ENCODE results near the gene SLC4A3.

SLC4A3 gene

GRCh38 chr2:219631904-219632759 lies 4.7 kb downstream of the SLC4A3 start:
- no peak overlapping the region; the same call in 1 of the 2 replicates for H3K4me3 ChIP-seq (ENCODE audit: low read length)
- H3K9me3 ChIP-seq (ENCODE audit: control insufficient read depth, insufficient read depth, low read length), result no peaks in the 10 kb centered on the region
- H3K4me1 ChIP-seq (ENCODE audit: control insufficient read depth, insufficient read depth, low read length), result peaks cover 4% of the 10 kb centered on the region
- H3K27ac ChIP-seq (ENCODE audit: low read length), result no peak overlapping the region
- H3K36me3 ChIP-seq (ENCODE audit: control insufficient read depth, insufficient read depth, low read length), result no peaks in the 10 kb centered on the region; the same call in 1 of the 2 replicates
- no peak for DNase-seq (ENCODE audit: low read depth, low spot score)
- H3K27me3 ChIP-seq (ENCODE audit: control insufficient read depth, insufficient read depth, low read length), result no peaks in the 10 kb centered on the region
- WGBS (ENCODE audit: insufficient coverage, insufficient read length), result no CpG with 5 or more reads among the region's 34 CpGs

GRCh38 chr2:219632760-219633105 lies 5.3 kb downstream of the SLC4A3 start:
- Histone ChIP-seq H3K9me3 (ENCODE audit: control insufficient read depth, insufficient read depth, low read length) (no peaks in the 10 kb centered on the region), H3K36me3 (ENCODE audit: control insufficient read depth, insufficient read depth, low read length) (no peaks in the 10 kb centered on the region), H3K27ac (ENCODE audit: low read length) (no peak overlapping the region), H3K4me1 (ENCODE audit: control insufficient read depth, insufficient read depth, low read length) (peaks cover 4% of the 10 kb centered on the region), H3K4me3 (ENCODE audit: low read length) (no peak overlapping the region), H3K27me3 (ENCODE audit: control insufficient read depth, insufficient read depth, low read length) (no peaks in the 10 kb centered on the region)
- no CpG with 5 or more reads among the region's 8 CpGs for WGBS (ENCODE audit: insufficient coverage, insufficient read length)
- DNase-seq (ENCODE audit: low read depth, low spot score), result no peak

GRCh38 chr2:219633276-219634065 lies 6.0 kb downstream of the SLC4A3 start:
- no CpG with 5 or more reads among the region's 22 CpGs for WGBS (ENCODE audit: insufficient coverage, insufficient read length)
- Histone ChIP-seq H3K27me3 (ENCODE audit: control insufficient read depth, insufficient read depth, low read length) (no peaks in the 10 kb centered on the region), H3K27ac (ENCODE audit: low read length) (no peak overlapping the region), H3K36me3 (ENCODE audit: control insufficient read depth, insufficient read depth, low read length) (no peaks in the 10 kb centered on the region), H3K9me3 (ENCODE audit: control insufficient read depth, insufficient read depth, low read length) (no peaks in the 10 kb centered on the region), H3K4me1 (ENCODE audit: control insufficient read depth, insufficient read depth, low read length) (peaks cover 1% of the 10 kb centered on the region; the same call in 1 of the 2 replicates), H3K4me3 (ENCODE audit: low read length) (no peak overlapping the region)
- no peak for DNase-seq (ENCODE audit: low read depth, low spot score)

- H3K9me3 ChIP-seq (ENCODE audit: control insufficient read depth, insufficient read depth, low read length), result no peaks in the 10 kb centered on the region
- H3K4me3 ChIP-seq (ENCODE audit: low read length), result no peak overlapping the region
- no peaks in the 10 kb centered on the region for H3K27me3 ChIP-seq (ENCODE audit: control insufficient read depth, insufficient read depth, low read length)
- H3K4me1 ChIP-seq (ENCODE audit: control insufficient read depth, insufficient read depth, low read length), result no peaks in the 10 kb centered on the region; the same call in 1 of the 2 replicates
- no CpG with 5 or more reads among the region's 15 CpGs for WGBS (ENCODE audit: insufficient coverage, insufficient read length)
- H3K36me3 ChIP-seq (ENCODE audit: control insufficient read depth, insufficient read depth, low read length), result no peaks in the 10 kb centered on the region
- no peak for DNase-seq (ENCODE audit: low read depth, low spot score)
- H3K27ac ChIP-seq (ENCODE audit: low read length), result no peak overlapping the region
Observed at GRCh38 chr2:219634171-219634940, 6.9 kb downstream of the SLC4A3 start.

GRCh38 chr2:219634951-219635751 lies 7.7 kb downstream of the SLC4A3 start:
- H3K27ac ChIP-seq (ENCODE audit: low read length), result no peak overlapping the region
- H3K36me3 ChIP-seq (ENCODE audit: control insufficient read depth, insufficient read depth, low read length), result no peaks in the 10 kb centered on the region
- H3K9me3 ChIP-seq (ENCODE audit: control insufficient read depth, insufficient read depth, low read length), result no peaks in the 10 kb centered on the region
- WGBS (ENCODE audit: insufficient coverage, insufficient read length), result no CpG with 5 or more reads among the region's 22 CpGs
- H3K4me3 ChIP-seq (ENCODE audit: low read length), result no peak overlapping the region
- H3K27me3 ChIP-seq (ENCODE audit: control insufficient read depth, insufficient read depth, low read length), result no peaks in the 10 kb centered on the region
- H3K4me1 ChIP-seq (ENCODE audit: control insufficient read depth, insufficient read depth, low read length), result no peaks in the 10 kb centered on the region; the same call in 1 of the 2 replicates
- no peak for DNase-seq (ENCODE audit: low read depth, low spot score)

GRCh38 chr2:219636144-219636915 lies 8.9 kb downstream of the SLC4A3 start:
- no peaks in the 10 kb centered on the region; the same call in 1 of the 2 replicates for H3K4me1 ChIP-seq (ENCODE audit: control insufficient read depth, insufficient read depth, low read length)
- no peaks in the 10 kb centered on the region for H3K9me3 ChIP-seq (ENCODE audit: control insufficient read depth, insufficient read depth, low read length)
- no CpG with 5 or more reads among the region's 24 CpGs for WGBS (ENCODE audit: insufficient coverage, insufficient read length)
- no peak for DNase-seq (ENCODE audit: low read depth, low spot score)
- H3K27me3 ChIP-seq (ENCODE audit: control insufficient read depth, insufficient read depth, low read length), result no peaks in the 10 kb centered on the region
- no peaks in the 10 kb centered on the region for H3K36me3 ChIP-seq (ENCODE audit: control insufficient read depth, insufficient read depth, low read length)
- H3K4me3 ChIP-seq (ENCODE audit: low read length), result no peak overlapping the region
- H3K27ac ChIP-seq (ENCODE audit: low read length), result no peak overlapping the region

- no peaks in the 10 kb centered on the region for H3K36me3 ChIP-seq (ENCODE audit: control insufficient read depth, insufficient read depth, low read length)
- H3K27me3 ChIP-seq (ENCODE audit: control insufficient read depth, insufficient read depth, low read length), result no peaks in the 10 kb centered on the region
- H3K4me3 ChIP-seq (ENCODE audit: low read length), result no peak overlapping the region
- no peaks in the 10 kb centered on the region; the same call in 1 of the 2 replicates for H3K4me1 ChIP-seq (ENCODE audit: control insufficient read depth, insufficient read depth, low read length)
- 100% methylated on average over 2 of the region's 13 CpGs for WGBS (ENCODE audit: insufficient coverage, insufficient read length)
- H3K27ac ChIP-seq (ENCODE audit: low read length), result no peak overlapping the region
- H3K9me3 ChIP-seq (ENCODE audit: control insufficient read depth, insufficient read depth, low read length), result no peaks in the 10 kb centered on the region
- DNase-seq (ENCODE audit: low read depth, low spot score), result no peak
Observed at GRCh38 chr2:219636941-219637841, 9.8 kb downstream of the SLC4A3 start.

GRCh38 chr2:219637842-219638185 lies 10.4 kb downstream of the SLC4A3 start:
- no peak overlapping the region for H3K4me3 ChIP-seq (ENCODE audit: low read length)

More at GRCh38 chr2:219637842-219638185, 10.4 kb downstream of the SLC4A3 start:
- Histone ChIP-seq H3K9me3 (ENCODE audit: control insufficient read depth, insufficient read depth, low read length) (no peaks in the 10 kb centered on the region), H3K36me3 (ENCODE audit: control insufficient read depth, insufficient read depth, low read length) (no peaks in the 10 kb centered on the region), H3K27ac (ENCODE audit: low read length) (no peak overlapping the region), H3K27me3 (ENCODE audit: control insufficient read depth, insufficient read depth, low read length) (no peaks in the 10 kb centered on the region), H3K4me1 (ENCODE audit: control insufficient read depth, insufficient read depth, low read length) (no peaks in the 10 kb centered on the region; the same call in 1 of the 2 replicates)
- no peak for DNase-seq (ENCODE audit: low read depth, low spot score)
- no CpG with 5 or more reads among the region's 9 CpGs for WGBS (ENCODE audit: insufficient coverage, insufficient read length)

All from iPS DF 6.9 (cell line).